Ovary (tissue), 10 donors: Measurements from ENCODE around the gene DOCK8. TPM values are rescaled to one million over a fixed set of nuclear protein-coding genes. Genes with fewer than 3 reads are reported as not detected.
"Not testable (repeated sequence)": the region's sequence is repeated elsewhere in the genome, so short reads cannot be mapped to it uniquely, and the experiment has no call there.

ENCODE experiments used
- DNase-seq, 5 donors: peaks; one replicate each; pipeline ENCODE4 v3.0.0-alpha.2; 2019 to 2020
- H3K27ac ChIP-seq, 2 donors: fragments of 200-600 bp; one replicate each; pipeline versions ENCODE4 v1.5.1 to v1.8.0; 2019 to 2022
- H3K27me3 ChIP-seq: fragments of 200-600 bp; one replicate; pipeline ENCODE4 v1.8.0; 2022
- H3K36me3 ChIP-seq: fragments of 200-600 bp; sonication (generic); one replicate; pipeline ENCODE4 v1.5.1; 2019
- H3K4me1 ChIP-seq: one replicate; pipeline ENCODE4 v1.8.1; 2013; ENCODE audit warnings: mild to moderate bottlenecking, moderate library complexity; ENCODE audit not compliant: insufficient read depth
- H3K4me3 ChIP-seq: fragments of 200-600 bp; sonication (generic); one replicate; pipeline ENCODE4 v1.5.1; 2017
- H3K9me3 ChIP-seq, 2 donors: fragments of 200-600 bp in 1 of 2; sonication (generic) in 1 of 2; one replicate each; pipeline versions ENCODE4 v1.5.1 to v1.8.1; 2013 to 2019; ENCODE audit warnings: mild to moderate bottlenecking in 1 of 2, moderate library complexity in 1 of 2
- EP300 ChIP-seq: sonication (generic); formaldehyde crosslinking; IDR thresholded peaks from one replicate; pipeline ENCODE4 v1.6.1; 2017; ENCODE audit warnings: antibody characterized with exemption
- POLR2A ChIP-seq: fragments of 450-650 bp; IDR thresholded peaks from one replicate; pipeline ENCODE4 v1.6.1; 2017; ENCODE audit warnings: antibody characterized with exemption, mild to moderate bottlenecking, moderate library complexity
- WGBS, 3 donors: extraction: QIAGEN DNeasy Blood & Tissue Kit in 1 of 3; methylation state at CpG; one replicate each; pipeline versions ENCODE4 v1.1.5 to v1.1.7; 2013 to 2017; 5-methylcytosine and 5-hydroxymethylcytosine counted together
- intact Hi-C, 4 donors: fragments of 100-400 bp; cut with DNase I; formaldehyde crosslinking; loops; one replicate each; pipeline versions ENCODE4 v1.11.0 to v1.15.1; 2022 to 2023
- long read RNA-seq, 3 donors: library from polyadenylated mRNA in 2 of 3; unstranded in 2 of 3; transcript quantifications; one replicate each; pipeline ENCODE4 v2.0.0 and lab custom pipeline, GENCODE V29; 2021 to 2026
- polyA plus RNA-seq, 2 donors: library from polyadenylated mRNA; stranded (reverse); fragments of 200-250 nt in 1 of 2; fragments of 350-450 nt in 1 of 2; fragmentation: Illumina TruSeq in 1 of 2; extraction: RNeasy Lipid Tissue Mini Kit (QIAGEN cat#74804) in 1 of 2; gene quantifications; one replicate each; pipeline ENCODE4 v1.2.3, GENCODE V29; 2013 to 2014
- total RNA-seq, 7 donors: library from RNA; depleted of rRNA in 2 of 7; stranded (reverse); fragments of >200 nt in 2 of 7; fragmentation: NEBNext Ultra II Directional in 3 of 7; extraction: Animal tissue kit (Norgen Biotek cat#: 25700) in 3 of 7; gene quantifications; one replicate each; pipeline versions ENCODE4 v1.1.0 to v1.2.4, GENCODE V29; 2016 to 2023
- TF ChIP-seq, protein P1 (sequence below), 3 donors: fragments of 450-650 bp in 2 of 3; fragments of 200-600 bp in 1 of 3; IDR thresholded peaks; one replicate each; pipeline versions ENCODE4 v1.5.1 to v1.8.0; 2016 to 2022; ENCODE audit warnings: antibody characterized with exemption in 3 of 3, mild to moderate bottlenecking in 1 of 3
- donor health status: DM: no; HTN: no; CAD: no; lungs with moderate emphysema.
- donor health status: DM: no; HTN: no; CAD: no.
- donor health status: Bipolar disorder and iron deficiency.
- donor health status: DM: yes; HTN: yes; CAD: no.
- donor health status: DM: no; HTN: no; CAD: no.
- donor health status: DM: yes; HTN: yes; CAD: no.

The DOCK8 gene
- 10 to 100 TPM in 1 of 7 donors, 1 to 10 TPM in 6; 3.0 to 12.2 (median 7.3) TPM for total RNA-seq
- 1 to 10 TPM; 1.4 to 9.4 TPM for polyA plus RNA-seq
- long read RNA-seq, donor 1, partial matches to known transcripts, result 0 of 1 reads
- long read RNA-seq, donor 1, other reads (novel, unspliced or antisense), result 1 of 1 reads
- long read RNA-seq, donor 2, result 0 reads
- long read RNA-seq, donor 3, partial matches to known transcripts, result 2 of 2 reads
- long read RNA-seq, donor 3, other reads (novel, unspliced or antisense), result 0 of 2 reads

DNA sequence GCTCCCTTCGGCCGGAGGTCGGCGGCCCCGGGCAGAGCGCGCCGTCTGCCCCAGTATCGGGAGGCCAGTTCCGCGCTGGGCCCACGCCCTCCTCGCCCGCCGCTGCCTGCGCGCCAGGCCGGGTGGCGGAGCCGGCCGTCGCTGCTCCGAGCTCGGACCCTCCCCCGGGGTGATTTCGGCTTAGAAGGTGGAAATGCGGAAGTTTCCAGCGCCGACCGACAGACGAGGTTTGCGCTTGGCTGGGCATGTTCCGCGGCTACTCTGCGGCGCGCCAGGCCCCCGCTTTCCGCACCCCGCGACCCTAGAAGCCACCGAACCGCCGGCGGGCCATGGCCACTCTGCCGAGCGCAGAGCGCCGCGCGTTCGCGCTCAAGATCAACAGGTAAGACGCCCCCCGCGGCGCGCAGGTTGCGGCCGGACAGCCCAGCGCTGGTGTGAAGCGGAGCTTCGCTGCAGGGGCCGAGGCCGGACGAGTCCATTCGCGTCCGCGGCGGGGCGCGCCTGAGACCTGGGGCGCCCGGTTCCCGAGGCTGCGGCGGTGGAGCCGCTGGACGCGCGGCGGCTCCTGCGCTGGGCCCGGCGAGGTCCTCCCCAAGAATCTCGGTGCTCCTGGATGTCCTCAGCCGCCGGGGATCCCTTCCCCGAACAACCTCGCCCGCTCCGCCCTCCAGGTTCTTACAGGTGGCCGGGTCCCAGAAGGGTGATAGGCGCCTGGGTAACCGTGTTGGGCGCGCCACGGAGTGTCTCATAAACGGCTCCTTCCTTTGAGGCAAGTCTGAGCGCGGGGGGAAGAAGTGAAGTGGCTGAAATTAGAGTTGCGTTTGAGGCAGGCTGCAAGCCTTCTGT lies at the start of gene DOCK8:
TSS of gene DOCK8 (plus strand) at position 218 of the 846 bp plus-strand sequence. CDS start at position 330, 112 bp downstream.
- H3K9me3 ChIP-seq, result no peaks in the 10 kb centered on the region
- WGBS, 3 donors, result 1% methylated on average over 96 to 103 of the region's 103 CpGs
- no peak for TF ChIP-seq POLR2A
- TF ChIP-seq, protein P1, sequence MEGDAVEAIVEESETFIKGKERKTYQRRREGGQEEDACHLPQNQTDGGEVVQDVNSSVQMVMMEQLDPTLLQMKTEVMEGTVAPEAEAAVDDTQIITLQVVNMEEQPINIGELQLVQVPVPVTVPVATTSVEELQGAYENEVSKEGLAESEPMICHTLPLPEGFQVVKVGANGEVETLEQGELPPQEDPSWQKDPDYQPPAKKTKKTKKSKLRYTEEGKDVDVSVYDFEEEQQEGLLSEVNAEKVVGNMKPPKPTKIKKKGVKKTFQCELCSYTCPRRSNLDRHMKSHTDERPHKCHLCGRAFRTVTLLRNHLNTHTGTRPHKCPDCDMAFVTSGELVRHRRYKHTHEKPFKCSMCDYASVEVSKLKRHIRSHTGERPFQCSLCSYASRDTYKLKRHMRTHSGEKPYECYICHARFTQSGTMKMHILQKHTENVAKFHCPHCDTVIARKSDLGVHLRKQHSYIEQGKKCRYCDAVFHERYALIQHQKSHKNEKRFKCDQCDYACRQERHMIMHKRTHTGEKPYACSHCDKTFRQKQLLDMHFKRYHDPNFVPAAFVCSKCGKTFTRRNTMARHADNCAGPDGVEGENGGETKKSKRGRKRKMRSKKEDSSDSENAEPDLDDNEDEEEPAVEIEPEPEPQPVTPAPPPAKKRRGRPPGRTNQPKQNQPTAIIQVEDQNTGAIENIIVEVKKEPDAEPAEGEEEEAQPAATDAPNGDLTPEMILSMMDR (IDR thresholded peaks at IDR 0.05), result peak in 1 of 3 donors; percentile 49
- H3K36me3 ChIP-seq, result no peaks in the 10 kb centered on the region
- H3K4me3 ChIP-seq, result peak within 1 kb of the TSS; percentile 43
- H3K27ac ChIP-seq, result peak within 1 kb of the TSS; percentile 48 to 64
- no peaks in the 10 kb centered on the region for H3K4me1 ChIP-seq
- peak in 4 of 5 donors; percentile 24 to 71 (median 54) for DNase-seq
- no peaks in the 10 kb centered on the region for H3K27me3 ChIP-seq
- intact Hi-C loops, result no loop called here

DNA sequence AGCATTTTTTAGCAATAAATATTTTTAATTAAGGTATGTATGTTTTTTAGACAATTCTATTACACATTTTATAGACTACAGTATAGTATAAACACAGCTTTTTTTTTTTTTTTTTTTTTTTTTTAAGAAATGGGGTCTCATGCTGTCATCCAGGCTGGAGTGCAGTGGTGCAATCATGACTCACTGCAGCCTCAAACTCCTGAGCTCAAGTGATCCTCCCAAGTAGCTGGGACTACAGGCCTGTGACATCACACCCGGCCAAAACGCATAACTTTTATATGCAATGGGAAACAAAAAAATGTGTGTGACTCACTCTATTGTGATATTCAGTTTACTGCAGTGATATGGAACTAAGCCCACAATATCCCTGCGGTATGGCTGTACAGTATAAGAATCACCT lies 44.9 kb upstream of the DOCK8 start:
- H3K9me3 ChIP-seq, H3K27me3 ChIP-seq, H3K27ac ChIP-seq, DNase-seq, H3K36me3 ChIP-seq, intact Hi-C loops, H3K4me1 ChIP-seq, H3K4me3 ChIP-seq: not testable (repeated sequence)
- no CpG with 5 or more reads among the region's 3 CpGs for WGBS, 3 donors

DNA sequence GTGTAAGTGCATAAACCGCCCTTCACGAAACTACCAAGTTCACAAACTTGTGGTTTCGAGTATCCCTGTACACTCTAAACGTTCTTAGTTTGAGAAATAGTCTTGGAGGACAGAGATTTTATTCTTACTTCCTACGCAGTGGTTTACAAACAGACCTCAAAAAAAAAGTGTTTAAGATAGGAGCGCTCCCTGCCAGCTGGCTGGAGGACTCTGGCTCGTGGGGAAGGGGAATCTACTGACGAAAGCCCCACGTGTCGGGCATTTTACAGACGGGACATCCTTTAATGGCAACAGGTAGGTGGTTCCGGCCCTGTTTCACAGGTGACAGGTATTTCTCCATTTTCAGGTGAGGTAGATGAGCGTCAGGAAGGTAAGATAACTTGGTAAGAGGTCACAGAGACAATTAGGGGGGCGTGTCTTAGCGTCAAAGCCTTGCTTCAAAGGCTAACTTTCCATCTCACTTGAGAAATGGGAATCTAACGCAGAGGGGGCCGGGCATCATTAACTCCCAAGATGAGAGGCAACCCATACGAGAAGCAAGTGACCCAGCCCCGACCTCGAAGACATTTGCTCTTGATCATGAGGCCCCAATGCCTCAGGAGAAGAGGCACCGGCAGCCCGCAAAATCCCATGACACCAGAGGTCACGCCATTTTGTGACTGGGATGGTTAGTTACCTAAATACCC lies 36.4 kb upstream of the DOCK8 start:
- H3K9me3 ChIP-seq, H3K27ac ChIP-seq, H3K36me3 ChIP-seq, intact Hi-C loops, H3K4me3 ChIP-seq, H3K27me3 ChIP-seq, H3K4me1 ChIP-seq: not testable (repeated sequence)
- DNase-seq, result peak; percentile 21 to 49 (median 27)
- 0 to 6% (median 5%) methylated on average over 10 to 17 of the region's 23 CpGs for WGBS, 3 donors

DNA sequence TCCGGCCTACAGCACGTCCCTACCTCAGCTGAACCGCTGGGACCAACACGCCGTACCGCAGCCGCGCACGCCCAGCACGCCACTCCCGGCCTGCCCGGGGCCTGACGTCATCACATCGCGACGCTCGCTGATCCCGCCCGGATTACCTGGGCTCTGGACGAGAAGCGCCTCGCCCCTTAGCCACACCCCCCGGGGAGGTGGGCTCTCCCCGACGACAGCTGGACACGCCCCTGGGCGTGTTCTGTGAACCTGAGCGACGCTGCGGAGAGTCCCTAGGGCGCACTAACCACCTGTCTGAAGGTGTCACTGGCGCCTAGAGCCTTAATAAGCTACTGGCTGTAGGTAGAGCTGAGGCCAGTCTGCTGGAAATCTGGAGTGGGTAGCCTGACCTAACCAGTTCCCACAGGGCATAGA lies 35.7 kb upstream of the DOCK8 start, which contains the start of gene ZNG1A:
TSS of gene ZNG1A (minus strand) at position 87 of the 414 bp plus-strand sequence. CDS start 87 bp downstream, outside the sequence.
- H3K4me1 ChIP-seq, H3K27me3 ChIP-seq, H3K9me3 ChIP-seq, intact Hi-C loops, H3K36me3 ChIP-seq: not testable (repeated sequence)
- H3K27ac ChIP-seq, result peak within 1 kb of the TSS in 1 of 2 donors; percentile 45
- peak in 3 of 5 donors; percentile 61 to 75 (median 69) for DNase-seq
- WGBS, 3 donors, result 2% methylated on average over 13 of the region's 32 CpGs; no CpG with 5 or more reads in 2 of the 3 donors
- H3K4me3 ChIP-seq, result peak within 1 kb of the TSS; percentile 31

DNA sequence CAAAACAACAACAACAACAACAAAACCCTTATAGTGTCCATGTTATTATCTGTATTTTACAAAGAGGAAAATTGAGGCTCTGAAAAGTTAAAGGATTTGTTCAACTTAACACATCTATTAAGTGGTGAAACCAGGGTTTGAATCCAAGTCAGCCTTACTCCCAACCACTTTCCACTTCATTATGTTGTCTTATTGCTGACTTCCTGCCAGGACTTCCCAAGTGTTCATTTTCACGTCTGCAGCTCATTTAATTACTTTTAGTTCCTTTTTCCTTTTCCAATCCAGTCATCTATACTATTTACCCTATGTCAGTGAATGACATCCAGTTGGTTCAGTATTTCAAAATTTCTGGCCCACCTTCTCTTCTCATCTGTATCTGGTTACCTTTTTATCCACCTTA lies 15.1 kb upstream of the DOCK8 start:
- WGBS, 3 donors, result 0 to 44% (median 43%) methylated on average over 1 of the region's 1 CpG
- H3K9me3 ChIP-seq, H3K27ac ChIP-seq, DNase-seq, intact Hi-C loops, H3K4me1 ChIP-seq, H3K27me3 ChIP-seq, H3K36me3 ChIP-seq, H3K4me3 ChIP-seq: not testable (repeated sequence)

DNA sequence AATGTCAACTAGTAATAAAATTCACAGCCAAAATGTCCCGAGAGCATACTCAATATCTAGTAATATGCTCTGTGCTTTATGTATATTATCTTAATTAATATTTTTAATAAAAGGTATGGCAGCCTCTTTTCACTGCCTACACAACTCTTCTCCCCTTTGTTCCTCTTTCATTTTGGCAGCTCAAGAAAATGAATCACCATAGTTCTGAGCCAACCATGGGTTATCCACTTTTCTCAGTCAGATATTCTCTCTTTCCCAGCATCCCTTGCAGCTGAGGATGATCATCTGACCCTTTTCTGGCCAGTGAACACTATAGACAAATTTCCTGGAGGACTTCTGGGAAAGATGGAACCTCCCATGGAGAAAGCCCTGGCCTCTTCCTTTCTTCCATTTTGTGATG lies 8.2 kb upstream of the DOCK8 start:
- 33 to 44% (median 35%) methylated on average over 1 of the region's 1 CpG for WGBS, 3 donors
- Histone ChIP-seq H3K27me3 (no peaks in the 10 kb centered on the region), H3K4me3 (no peak overlapping the region), H3K27ac (no peak overlapping the region), H3K36me3 (no peaks in the 10 kb centered on the region), H3K9me3 (no peaks in the 10 kb centered on the region), H3K4me1 (no peaks in the 10 kb centered on the region)
- intact Hi-C loops, result no loop called here
- TF ChIP-seq, protein P1 (IDR thresholded peaks at IDR 0.05), result no peak
- TF ChIP-seq EP300, result no peak
- no peak for TF ChIP-seq POLR2A
- DNase-seq, result no peak
